ENCODE measurements around the gene CNIH3.

CNIH3 gene

GRCh38 chr1:224785040-224785328 is 168.9 kb downstream of the CNIH3 start:
- no peak overlapping the region for H3K9ac ChIP-seq (ENCODE audit: low read depth in 1 of 2, low read length in 2 of 2)
- H3K9me3 ChIP-seq (ENCODE audit: control insufficient read depth in 2 of 2, low read length in 2 of 2), result no peaks in the 10 kb centered on the region
- H3K4me3 ChIP-seq (ENCODE audit: low read length in 2 of 2), result no peak overlapping the region
- H3K27me3 ChIP-seq (ENCODE audit: control insufficient read depth in 2 of 2, insufficient read depth in 2 of 2, low read length in 2 of 2), result no peaks in the 10 kb centered on the region
- H3K27ac ChIP-seq (ENCODE audit: low read depth in 2 of 2, low read length in 2 of 2), result no peak overlapping the region
- no peaks in the 10 kb centered on the region for H3K36me3 ChIP-seq (ENCODE audit: control insufficient read depth in 2 of 2, insufficient read depth in 2 of 2, low read length in 2 of 2)
- H3K4me1 ChIP-seq (ENCODE audit: control insufficient read depth in 2 of 2, insufficient read depth in 2 of 2, low read length in 2 of 2), result peaks cover 0 to 24% of the 10 kb centered on the region in 2 donors

DNA sequence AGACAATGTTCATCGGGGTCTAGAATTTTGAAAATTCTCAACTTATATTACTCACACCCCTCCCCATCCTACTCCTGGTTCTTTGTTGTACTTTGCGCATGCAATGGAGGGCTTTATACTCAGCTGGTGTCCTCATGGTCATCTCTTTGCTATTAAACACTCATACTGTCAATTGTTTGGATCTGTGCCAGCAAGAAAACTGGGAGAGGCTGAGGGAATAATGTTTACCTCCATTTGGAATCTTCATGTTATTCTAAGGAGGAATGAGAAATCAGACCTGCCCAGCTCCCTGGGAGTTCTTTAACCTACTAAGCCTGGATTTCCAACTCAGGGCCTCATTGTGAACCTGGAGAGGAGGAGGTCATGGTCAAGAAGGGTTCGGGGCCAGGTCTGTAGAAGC is 169.5 kb downstream of the CNIH3 start:
- Histone ChIP-seq H3K27ac (ENCODE audit: low read depth in 2 of 2, low read length in 2 of 2) (no peak overlapping the region), H3K4me3 (ENCODE audit: low read length in 2 of 2) (no peak overlapping the region), H3K9me3 (ENCODE audit: control insufficient read depth in 2 of 2, low read length in 2 of 2) (no peaks in the 10 kb centered on the region), H3K36me3 (ENCODE audit: control insufficient read depth in 2 of 2, insufficient read depth in 2 of 2, low read length in 2 of 2) (no peaks in the 10 kb centered on the region), H3K9ac (ENCODE audit: low read depth in 1 of 2, low read length in 2 of 2) (no peak overlapping the region), H3K4me1 (ENCODE audit: control insufficient read depth in 2 of 2, insufficient read depth in 2 of 2, low read length in 2 of 2) (peaks cover 0 to 24% of the 10 kb centered on the region in 2 donors), H3K27me3 (ENCODE audit: control insufficient read depth in 2 of 2, insufficient read depth in 2 of 2, low read length in 2 of 2) (no peaks in the 10 kb centered on the region)

GRCh38 chr1:224786533-224787250 is 170.6 kb downstream of the CNIH3 start:
- no peaks in the 10 kb centered on the region for H3K36me3 ChIP-seq (ENCODE audit: control insufficient read depth in 2 of 2, insufficient read depth in 2 of 2, low read length in 2 of 2)
- H3K9ac ChIP-seq (ENCODE audit: low read depth in 1 of 2, low read length in 2 of 2), result no peak overlapping the region
- H3K27me3 ChIP-seq (ENCODE audit: control insufficient read depth in 2 of 2, insufficient read depth in 2 of 2, low read length in 2 of 2), result no peaks in the 10 kb centered on the region
- H3K4me3 ChIP-seq (ENCODE audit: low read length in 2 of 2), result no peak overlapping the region
- H3K27ac ChIP-seq (ENCODE audit: low read depth in 2 of 2, low read length in 2 of 2), result no peak overlapping the region
- peaks cover 0 to 24% of the 10 kb centered on the region in 2 donors for H3K4me1 ChIP-seq (ENCODE audit: control insufficient read depth in 2 of 2, insufficient read depth in 2 of 2, low read length in 2 of 2)
- H3K9me3 ChIP-seq (ENCODE audit: control insufficient read depth in 2 of 2, low read length in 2 of 2), result no peaks in the 10 kb centered on the region

GRCh38 chr1:224789311-224789710 is 173.2 kb downstream of the CNIH3 start:
- Histone ChIP-seq H3K9ac (ENCODE audit: low read depth in 1 of 2, low read length in 2 of 2) (no peak overlapping the region), H3K4me3 (ENCODE audit: low read length in 2 of 2) (no peak overlapping the region), H3K27ac (ENCODE audit: low read depth in 2 of 2, low read length in 2 of 2) (no peak overlapping the region), H3K36me3 (ENCODE audit: control insufficient read depth in 2 of 2, insufficient read depth in 2 of 2, low read length in 2 of 2) (no peaks in the 10 kb centered on the region), H3K4me1 (ENCODE audit: control insufficient read depth in 2 of 2, insufficient read depth in 2 of 2, low read length in 2 of 2) (peaks cover 0 to 22% of the 10 kb centered on the region in 2 donors), H3K27me3 (ENCODE audit: control insufficient read depth in 2 of 2, insufficient read depth in 2 of 2, low read length in 2 of 2) (no peaks in the 10 kb centered on the region), H3K9me3 (ENCODE audit: control insufficient read depth in 2 of 2, low read length in 2 of 2) (no peaks in the 10 kb centered on the region)
